ENCODE measurements around the gene NKAIN2.
A peak's percentile ranks its signal among the peaks of the same experiment; 100 is the strongest.

The NKAIN2 gene

DNA sequence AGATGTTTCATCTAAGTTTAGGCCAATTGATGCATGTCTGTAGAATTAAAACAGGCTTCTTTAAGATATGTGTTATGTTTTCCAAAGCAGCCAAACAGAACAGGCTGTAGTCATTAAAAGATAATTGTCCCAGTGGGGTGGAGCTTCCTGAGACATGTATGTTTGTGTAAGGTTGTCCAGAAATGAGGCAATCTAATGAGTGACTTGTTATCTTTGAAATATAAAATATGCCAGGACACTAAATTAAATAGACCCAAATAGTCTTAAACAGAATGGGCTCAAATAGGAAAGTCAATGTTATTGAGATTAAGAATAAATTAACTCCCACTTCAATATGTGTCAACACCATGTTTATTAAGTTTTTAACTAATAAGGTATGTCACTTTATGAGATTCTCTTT lies 953.9 kb downstream of the NKAIN2 start:
- Histone ChIP-seq H2AK5ac (ENCODE audit: low read depth, low read length) (no peak overlapping the region), H4K8ac (ENCODE audit: low read depth, low read length) (no peak overlapping the region), H3K14ac (ENCODE audit: low read length) (no peak overlapping the region), H3K18ac (ENCODE audit: low read length) (no peak overlapping the region), H2AFZ (ENCODE audit: low read length) (no peak overlapping the region), H3K4me1 (ENCODE audit: control insufficient read depth in 2 of 2, insufficient read depth in 1 of 2, low read depth in 1 of 2, low read length in 2 of 2) (no peaks in the 10 kb centered on the region), H3K4me2 (ENCODE audit: insufficient read depth, low read length, poor library complexity, severe bottlenecking) (no peak overlapping the region), H3K9me3 (replicated peaks in 1 of 2; ENCODE audit: control insufficient read depth in 2 of 2, insufficient read depth in 1 of 2, low read depth in 1 of 2, low read length in 2 of 2) (no peaks in the 10 kb centered on the region), H3K79me1 (ENCODE audit: low read depth, low read length) (no peaks in the 10 kb centered on the region), H3K23ac (ENCODE audit: low read depth, low read length, poor library complexity) (no peak overlapping the region), H3K4ac (ENCODE audit: low read length) (no peak overlapping the region), H3K4me3 (ENCODE audit: low read length in 2 of 2) (no peak overlapping the region), H3K27ac (replicated peaks; ENCODE audit: low read length) (no peak overlapping the region), H2BK5ac (ENCODE audit: low read length) (no peak overlapping the region), H2BK12ac (ENCODE audit: low read length) (no peak overlapping the region), H3K27me3 (ENCODE audit: control insufficient read depth in 3 of 3, insufficient read depth in 3 of 3, low read depth in 1 of 3, low read length in 3 of 3) (no peaks in the 10 kb centered on the region), H2BK15ac (ENCODE audit: low read length) (no peak overlapping the region), H3K36me3 (replicated peaks in 1 of 2; ENCODE audit: control insufficient read depth in 2 of 2, insufficient read depth in 2 of 2, low read length in 2 of 2) (no peaks in the 10 kb centered on the region), H3K9ac (ENCODE audit: low read depth, low read length, poor library complexity) (no peak overlapping the region), H2BK120ac (ENCODE audit: low read depth, low read length) (no peak overlapping the region), H4K91ac (ENCODE audit: low read depth, low read length, poor library complexity) (no peak overlapping the region)
- DNase-seq (ENCODE audit: low spot score): no peak

- H2AFZ ChIP-seq (ENCODE audit: low read length): peak overlapping the region; percentile 48
- no CpG with 5 or more reads among the region's 1 CpG for WGBS, 2 donors (ENCODE audit: extremely low coverage in 2 of 2, insufficient read length in 2 of 2, insufficient replicate concordance in 1 of 2)
- H3K4me2 ChIP-seq (ENCODE audit: insufficient read depth, low read length, poor library complexity, severe bottlenecking): no peak overlapping the region
- no peak overlapping the region for H4K8ac ChIP-seq (ENCODE audit: low read depth, low read length)
- H2BK12ac ChIP-seq (ENCODE audit: low read length): no peak overlapping the region
- no peak overlapping the region for H2AK5ac ChIP-seq (ENCODE audit: low read depth, low read length)
- no peaks in the 10 kb centered on the region for H3K79me1 ChIP-seq (ENCODE audit: low read depth, low read length)
- no peaks in the 10 kb centered on the region for H3K4me1 ChIP-seq (ENCODE audit: control insufficient read depth in 2 of 2, insufficient read depth in 1 of 2, low read depth in 1 of 2, low read length in 2 of 2)
- H3K4me3 ChIP-seq (ENCODE audit: low read length in 2 of 2): no peak overlapping the region
- H4K91ac ChIP-seq (ENCODE audit: low read depth, low read length, poor library complexity): no peak overlapping the region
- no peak overlapping the region for H3K27ac ChIP-seq (replicated peaks; ENCODE audit: low read length)
- no peak overlapping the region for H3K4ac ChIP-seq (ENCODE audit: low read length)
- no peak overlapping the region for H3K18ac ChIP-seq (ENCODE audit: low read length)
- H2BK15ac ChIP-seq (ENCODE audit: low read length): no peak overlapping the region
- DNase-seq (ENCODE audit: low spot score): no peak
- H3K9ac ChIP-seq (ENCODE audit: low read depth, low read length, poor library complexity): no peak overlapping the region
- no peak overlapping the region for H3K23ac ChIP-seq (ENCODE audit: low read depth, low read length, poor library complexity)
- no peak overlapping the region for H3K14ac ChIP-seq (ENCODE audit: low read length)
- no peaks in the 10 kb centered on the region for H3K36me3 ChIP-seq (replicated peaks in 1 of 2; ENCODE audit: control insufficient read depth in 2 of 2, insufficient read depth in 2 of 2, low read length in 2 of 2)
- H3K27me3 ChIP-seq (ENCODE audit: control insufficient read depth in 3 of 3, insufficient read depth in 3 of 3, low read depth in 1 of 3, low read length in 3 of 3): no peaks in the 10 kb centered on the region
- H2BK5ac ChIP-seq (ENCODE audit: low read length): no peak overlapping the region
- H2BK120ac ChIP-seq (ENCODE audit: low read depth, low read length): no peak overlapping the region
- H3K9me3 ChIP-seq (replicated peaks in 1 of 2; ENCODE audit: control insufficient read depth in 2 of 2, insufficient read depth in 1 of 2, low read depth in 1 of 2, low read length in 2 of 2): no peaks in the 10 kb centered on the region
Observed at GRCh38 chr6:124758663-124759062, 955.0 kb downstream of the NKAIN2 start.

DNA sequence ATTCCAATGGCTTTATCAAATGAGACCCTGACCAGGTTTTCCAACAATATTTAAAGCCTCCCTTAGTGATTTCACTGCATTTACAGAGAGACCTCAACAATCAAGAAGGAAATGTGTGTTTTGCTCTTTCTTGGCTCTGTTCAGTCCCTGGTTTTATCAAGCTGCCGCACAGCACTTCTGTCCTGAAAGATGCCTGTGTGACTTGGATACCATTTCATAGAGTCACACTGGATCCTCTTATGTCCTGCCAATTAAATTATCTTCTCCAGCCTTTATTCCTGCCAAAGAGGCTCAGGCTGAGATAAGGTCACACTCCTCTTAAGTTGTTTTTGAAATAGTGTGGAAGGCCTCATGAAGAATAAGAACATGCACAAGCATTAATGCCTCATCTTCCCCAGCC lies 961.6 kb downstream of the NKAIN2 start:
- H3K27me3 ChIP-seq (ENCODE audit: control insufficient read depth in 3 of 3, insufficient read depth in 3 of 3, low read depth in 1 of 3, low read length in 3 of 3): no peaks in the 10 kb centered on the region
- no peak overlapping the region for H2BK120ac ChIP-seq (ENCODE audit: low read depth, low read length)
- H3K4ac ChIP-seq (ENCODE audit: low read length): no peak overlapping the region
- WGBS, 2 donors (ENCODE audit: extremely low coverage in 2 of 2, insufficient read length in 2 of 2, insufficient replicate concordance in 1 of 2): no CpG with 5 or more reads among the region's 1 CpG
- no peak overlapping the region for H4K91ac ChIP-seq (ENCODE audit: low read depth, low read length, poor library complexity)
- H3K27ac ChIP-seq (replicated peaks; ENCODE audit: low read length): no peak overlapping the region
- no peaks in the 10 kb centered on the region for H3K36me3 ChIP-seq (replicated peaks in 1 of 2; ENCODE audit: control insufficient read depth in 2 of 2, insufficient read depth in 2 of 2, low read length in 2 of 2)
- no peak for DNase-seq (ENCODE audit: low spot score)
- no peak overlapping the region for H3K14ac ChIP-seq (ENCODE audit: low read length)
- no peak overlapping the region for H3K23ac ChIP-seq (ENCODE audit: low read depth, low read length, poor library complexity)
- H4K8ac ChIP-seq (ENCODE audit: low read depth, low read length): no peak overlapping the region
- no peak overlapping the region for H3K4me3 ChIP-seq (ENCODE audit: low read length in 2 of 2)
- H3K4me2 ChIP-seq (ENCODE audit: insufficient read depth, low read length, poor library complexity, severe bottlenecking): no peak overlapping the region
- no peaks in the 10 kb centered on the region for H3K9me3 ChIP-seq (replicated peaks in 1 of 2; ENCODE audit: control insufficient read depth in 2 of 2, insufficient read depth in 1 of 2, low read depth in 1 of 2, low read length in 2 of 2)
- H2BK15ac ChIP-seq (ENCODE audit: low read length): no peak overlapping the region
- H3K18ac ChIP-seq (ENCODE audit: low read length): no peak overlapping the region
- no peaks in the 10 kb centered on the region for H3K79me1 ChIP-seq (ENCODE audit: low read depth, low read length)
- no peak overlapping the region for H2BK12ac ChIP-seq (ENCODE audit: low read length)
- H2AFZ ChIP-seq (ENCODE audit: low read length): no peak overlapping the region
- no peak overlapping the region for H3K9ac ChIP-seq (ENCODE audit: low read depth, low read length, poor library complexity)
- no peak overlapping the region for H2BK5ac ChIP-seq (ENCODE audit: low read length)
- peaks cover 3 to 6% of the 10 kb centered on the region in 2 donors for H3K4me1 ChIP-seq (ENCODE audit: control insufficient read depth in 2 of 2, insufficient read depth in 1 of 2, low read depth in 1 of 2, low read length in 2 of 2)
- H2AK5ac ChIP-seq (ENCODE audit: low read depth, low read length): no peak overlapping the region

- Histone ChIP-seq H2BK12ac (ENCODE audit: low read length) (no peak overlapping the region), H3K4ac (ENCODE audit: low read length) (no peak overlapping the region), H2AK5ac (ENCODE audit: low read depth, low read length) (no peak overlapping the region), H3K18ac (ENCODE audit: low read length) (no peak overlapping the region), H4K91ac (ENCODE audit: low read depth, low read length, poor library complexity) (no peak overlapping the region), H3K36me3 (replicated peaks in 1 of 2; ENCODE audit: control insufficient read depth in 2 of 2, insufficient read depth in 2 of 2, low read length in 2 of 2) (no peaks in the 10 kb centered on the region), H3K9me3 (replicated peaks in 1 of 2; ENCODE audit: control insufficient read depth in 2 of 2, insufficient read depth in 1 of 2, low read depth in 1 of 2, low read length in 2 of 2) (no peaks in the 10 kb centered on the region), H3K4me2 (ENCODE audit: insufficient read depth, low read length, poor library complexity, severe bottlenecking) (no peak overlapping the region), H3K14ac (ENCODE audit: low read length) (no peak overlapping the region), H3K79me1 (ENCODE audit: low read depth, low read length) (no peaks in the 10 kb centered on the region), H3K4me3 (ENCODE audit: low read length in 2 of 2) (no peak overlapping the region), H3K4me1 (ENCODE audit: control insufficient read depth in 2 of 2, insufficient read depth in 1 of 2, low read depth in 1 of 2, low read length in 2 of 2) (peaks cover 3 to 8% of the 10 kb centered on the region in 2 donors), H3K27ac (replicated peaks; ENCODE audit: low read length) (no peak overlapping the region), H2BK5ac (ENCODE audit: low read length) (no peak overlapping the region), H2BK120ac (ENCODE audit: low read depth, low read length) (no peak overlapping the region), H3K9ac (ENCODE audit: low read depth, low read length, poor library complexity) (no peak overlapping the region), H3K23ac (ENCODE audit: low read depth, low read length, poor library complexity) (no peak overlapping the region), H2AFZ (ENCODE audit: low read length) (no peak overlapping the region), H4K8ac (ENCODE audit: low read depth, low read length) (no peak overlapping the region), H2BK15ac (ENCODE audit: low read length) (no peak overlapping the region), H3K27me3 (ENCODE audit: control insufficient read depth in 3 of 3, insufficient read depth in 3 of 3, low read depth in 1 of 3, low read length in 3 of 3) (no peaks in the 10 kb centered on the region)
- no peak for DNase-seq (ENCODE audit: low spot score)
- WGBS, 2 donors (ENCODE audit: extremely low coverage in 2 of 2, insufficient read length in 2 of 2, insufficient replicate concordance in 1 of 2): 100% methylated on average over 1 of the region's 1 CpG; no CpG with 5 or more reads in 1 of the 2 donors
Observed at GRCh38 chr6:124768224-124768623, 964.6 kb downstream of the NKAIN2 start.
